GM19463 (cell line): ENCODE results near the gene TMEM229B.

Experiments used
- ATAC-seq: cut with Tn5 transposase; IDR thresholded peaks from one replicate; pipeline ENCODE4 v1.9.1; 2021; ENCODE audit warnings: mild to moderate bottlenecking, moderate library complexity; ENCODE audit not compliant: unreplicated experiment

TMEM229B gene

GRCh38 chr14:67515386-67516079, 27.0 kb upstream of the TMEM229B start:
- peak; percentile 55 for ATAC-seq

- peak; percentile 62 for ATAC-seq
These were observed 26.3 kb upstream of the TMEM229B start for GRCh38 chr14:67514650-67515385.

DNA sequence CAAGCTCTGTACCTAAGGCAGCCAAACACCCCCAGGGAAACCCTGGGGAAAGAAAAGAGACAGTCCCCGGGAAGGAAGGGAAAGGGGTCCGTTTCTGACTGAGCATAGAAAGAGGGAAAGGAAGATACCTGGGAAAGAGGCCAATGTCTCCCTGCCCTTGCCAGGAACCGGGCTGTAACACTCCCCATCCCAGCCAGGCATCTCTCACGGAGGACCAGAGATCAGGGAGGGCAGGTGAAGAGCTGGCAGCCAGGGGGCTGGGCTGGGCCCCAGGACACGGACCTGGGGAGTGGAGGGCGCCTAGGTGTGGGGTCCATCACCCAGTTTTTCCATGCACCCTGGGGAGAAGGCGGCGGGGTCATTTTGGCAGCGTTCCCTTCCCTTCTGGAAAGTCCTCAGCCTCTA, 25.7 kb upstream of the TMEM229B start:
- ATAC-seq, result no peak

DNA sequence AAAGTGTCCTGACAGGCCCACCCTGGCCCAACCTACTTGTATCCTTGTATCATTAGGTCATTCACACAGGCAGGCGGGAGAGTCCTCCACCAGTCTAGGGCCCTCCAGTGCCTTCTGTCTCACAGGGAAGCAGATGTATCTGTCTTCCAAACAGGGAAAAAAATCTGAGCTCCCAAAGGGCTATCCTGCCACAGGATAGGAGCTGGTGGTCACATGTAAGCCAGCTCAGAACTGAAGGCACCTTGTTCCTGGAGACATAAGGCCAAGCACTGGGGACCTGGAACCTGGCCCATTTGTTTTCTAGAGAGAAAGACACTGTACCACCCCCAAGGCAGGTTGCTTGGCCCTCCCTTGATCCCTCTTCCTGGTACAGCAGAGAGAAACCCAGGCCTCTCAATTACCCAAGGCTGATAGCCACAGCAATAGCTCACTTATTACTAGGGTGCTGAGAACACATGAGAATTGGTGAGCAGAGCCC, 25.1 kb upstream of the TMEM229B start:
- no peak for ATAC-seq

GRCh38 chr14:67512463-67513310, 24.2 kb upstream of the TMEM229B start:
- no peak for ATAC-seq

DNA sequence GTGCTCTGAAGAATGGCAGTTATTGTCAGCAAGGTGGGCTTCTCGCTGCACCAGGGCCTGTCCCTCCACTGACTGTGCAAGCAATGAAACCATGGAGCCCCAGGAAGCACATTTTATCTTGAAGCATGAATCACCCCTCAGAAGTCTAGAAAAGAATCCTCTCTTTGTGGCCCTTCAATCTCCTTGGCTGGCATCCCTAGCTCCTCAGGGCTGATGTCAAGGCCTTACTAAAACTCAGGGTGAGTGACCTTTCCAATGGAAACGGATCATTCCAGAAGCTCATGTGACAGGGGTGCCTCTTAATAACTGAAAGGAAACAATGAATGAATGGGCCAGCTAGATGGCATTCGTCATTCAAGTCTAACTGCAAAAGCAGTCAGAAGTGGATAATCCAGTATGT, 22.3 kb upstream of the TMEM229B start:
- ATAC-seq, result no peak

- ATAC-seq, result no peak
These were observed 21.6 kb upstream of the TMEM229B start for GRCh38 chr14:67510121-67510520.

GRCh38 chr14:67508956-67509355, 20.4 kb upstream of the TMEM229B start:
- ATAC-seq, result no peak

DNA sequence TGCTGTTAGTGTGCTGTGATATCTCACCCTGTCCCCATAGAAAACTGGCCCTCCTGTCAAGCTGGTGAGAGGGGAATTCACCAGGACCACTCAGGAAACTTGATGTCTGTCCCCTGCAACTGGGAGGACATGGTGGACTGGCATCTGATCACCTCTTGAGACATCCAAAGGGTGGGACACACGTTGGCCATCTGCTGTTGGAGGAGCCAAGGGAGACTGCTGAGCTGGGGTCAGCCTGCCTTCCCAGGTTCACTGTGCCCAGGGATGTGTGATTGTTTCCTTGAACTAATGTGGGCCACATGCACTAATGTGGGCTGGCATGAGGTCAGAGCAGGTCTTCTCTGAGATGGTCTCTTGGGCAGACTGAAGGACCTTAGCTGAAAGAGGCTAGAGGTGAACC, 16.7 kb upstream of the TMEM229B start:
- ATAC-seq, result no peak

GRCh38 chr14:67503331-67503730, 14.8 kb upstream of the TMEM229B start:
- ATAC-seq, result no peak

- no peak for ATAC-seq
These were observed 14.3 kb upstream of the TMEM229B start for GRCh38 chr14:67502867-67503266.

GRCh38 chr14:67501670-67502069, 13.1 kb upstream of the TMEM229B start:
- ATAC-seq, result no peak

GRCh38 chr14:67500981-67501380, 12.5 kb upstream of the TMEM229B start:
- ATAC-seq, result no peak

- no peak for ATAC-seq
These were observed 9.2 kb upstream of the TMEM229B start for GRCh38 chr14:67497716-67498115.

DNA sequence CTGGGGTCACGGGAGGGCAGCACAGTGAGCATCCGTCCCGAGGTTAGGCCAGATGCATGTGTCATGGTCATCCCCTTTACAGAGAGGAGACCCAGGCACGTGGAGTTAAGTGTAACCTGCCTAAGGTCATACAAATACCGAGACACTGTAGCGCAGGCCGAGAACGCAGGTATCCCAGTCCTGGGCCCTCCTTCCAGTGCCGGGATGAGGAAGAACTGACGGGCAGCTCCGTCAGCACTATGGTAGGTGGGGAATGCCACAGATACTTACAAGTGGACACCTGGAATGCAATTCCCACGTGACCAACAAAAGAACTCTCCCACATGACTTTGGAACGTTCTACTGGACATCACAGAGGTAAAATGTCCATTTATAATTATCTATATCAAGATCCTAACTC, 8.7 kb upstream of the TMEM229B start:
- ATAC-seq, result no peak

DNA sequence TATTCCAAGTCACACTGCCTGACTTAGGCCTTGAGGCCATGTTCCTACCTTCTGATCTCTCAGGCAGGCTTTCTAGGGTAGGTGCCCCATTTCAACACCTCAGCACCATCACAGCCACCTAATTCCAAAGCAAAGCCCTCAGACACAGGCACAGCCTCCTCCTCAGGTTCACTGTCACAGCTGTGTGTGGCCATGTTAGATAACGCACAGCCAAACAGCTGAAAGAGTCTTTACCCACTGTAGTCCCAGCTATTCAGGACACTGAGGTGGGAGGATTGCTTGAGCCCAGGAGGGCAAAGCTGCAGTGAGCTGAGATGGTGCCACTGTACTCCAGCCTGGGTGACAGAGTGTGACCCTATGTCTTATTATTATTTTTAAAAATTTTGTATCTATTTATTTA, 7.3 kb upstream of the TMEM229B start:
- ATAC-seq, result no peak

- no peak for ATAC-seq
These were observed 4.7 kb upstream of the TMEM229B start for GRCh38 chr14:67493092-67493717.

GRCh38 chr14:67492538-67492937, 4.0 kb upstream of the TMEM229B start:
- ATAC-seq, result no peak

GRCh38 chr14:67491741-67492507, 3.4 kb upstream of the TMEM229B start:
- no peak for ATAC-seq

DNA sequence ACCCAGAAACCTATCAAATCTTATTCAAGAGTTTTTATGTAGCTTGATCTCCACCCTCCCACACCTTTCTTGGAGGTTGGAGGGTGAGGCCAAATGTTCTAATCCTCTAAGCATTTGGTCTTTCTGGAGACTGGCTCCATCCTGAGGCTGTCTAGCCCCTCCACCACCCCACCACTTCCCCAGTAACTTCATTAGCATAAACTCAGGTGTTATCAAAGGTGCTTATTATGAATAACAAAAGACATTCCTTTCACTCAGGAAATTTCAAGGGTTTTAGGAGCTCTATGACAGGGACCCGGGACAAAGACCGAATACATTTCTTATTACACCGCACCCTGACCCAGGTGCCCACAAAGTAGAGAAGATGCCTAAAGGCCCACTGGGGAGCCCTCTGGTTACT, 2.8 kb upstream of the TMEM229B start:
- no peak for ATAC-seq
